GM20000 (cell line): ENCODE measurements around the gene ERCC6L2.

Experiments
- DNase-seq: peaks from one replicate; pipeline ENCODE4 v3.0.0; 2012; ENCODE audit warnings: low spot score
- TF ChIP-seq, protein P1 (sequence below): IDR thresholded peaks from 2 replicates; pipeline ENCODE4 v1.5.1; 2012; ENCODE audit warnings: mild to moderate bottlenecking, control low read depth; ENCODE audit errors: extremely low read depth, missing control alignments

ERCC6L2 gene

DNA sequence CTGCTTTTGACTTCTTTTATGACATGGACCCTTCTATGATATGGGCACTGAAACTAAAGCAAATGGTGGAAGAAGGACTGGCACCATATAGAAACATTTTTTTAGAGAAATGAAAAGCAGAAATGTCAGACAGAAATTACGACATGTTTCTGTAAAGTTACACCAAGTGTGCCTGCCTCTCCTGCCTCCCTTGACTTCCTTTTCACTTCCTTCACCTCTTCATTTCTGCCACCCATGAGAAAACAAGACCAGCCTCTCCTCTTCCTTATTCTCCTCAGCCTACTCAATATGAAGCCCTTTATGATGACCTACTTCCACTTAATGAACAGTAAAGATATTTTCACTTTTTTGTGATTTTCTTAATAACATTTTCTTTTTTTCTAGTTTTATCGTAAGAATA lies 44.5 kb downstream of the ERCC6L2 start:
- TF ChIP-seq, protein P1, sequence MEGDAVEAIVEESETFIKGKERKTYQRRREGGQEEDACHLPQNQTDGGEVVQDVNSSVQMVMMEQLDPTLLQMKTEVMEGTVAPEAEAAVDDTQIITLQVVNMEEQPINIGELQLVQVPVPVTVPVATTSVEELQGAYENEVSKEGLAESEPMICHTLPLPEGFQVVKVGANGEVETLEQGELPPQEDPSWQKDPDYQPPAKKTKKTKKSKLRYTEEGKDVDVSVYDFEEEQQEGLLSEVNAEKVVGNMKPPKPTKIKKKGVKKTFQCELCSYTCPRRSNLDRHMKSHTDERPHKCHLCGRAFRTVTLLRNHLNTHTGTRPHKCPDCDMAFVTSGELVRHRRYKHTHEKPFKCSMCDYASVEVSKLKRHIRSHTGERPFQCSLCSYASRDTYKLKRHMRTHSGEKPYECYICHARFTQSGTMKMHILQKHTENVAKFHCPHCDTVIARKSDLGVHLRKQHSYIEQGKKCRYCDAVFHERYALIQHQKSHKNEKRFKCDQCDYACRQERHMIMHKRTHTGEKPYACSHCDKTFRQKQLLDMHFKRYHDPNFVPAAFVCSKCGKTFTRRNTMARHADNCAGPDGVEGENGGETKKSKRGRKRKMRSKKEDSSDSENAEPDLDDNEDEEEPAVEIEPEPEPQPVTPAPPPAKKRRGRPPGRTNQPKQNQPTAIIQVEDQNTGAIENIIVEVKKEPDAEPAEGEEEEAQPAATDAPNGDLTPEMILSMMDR = no peak
- no peak for DNase-seq

DNA sequence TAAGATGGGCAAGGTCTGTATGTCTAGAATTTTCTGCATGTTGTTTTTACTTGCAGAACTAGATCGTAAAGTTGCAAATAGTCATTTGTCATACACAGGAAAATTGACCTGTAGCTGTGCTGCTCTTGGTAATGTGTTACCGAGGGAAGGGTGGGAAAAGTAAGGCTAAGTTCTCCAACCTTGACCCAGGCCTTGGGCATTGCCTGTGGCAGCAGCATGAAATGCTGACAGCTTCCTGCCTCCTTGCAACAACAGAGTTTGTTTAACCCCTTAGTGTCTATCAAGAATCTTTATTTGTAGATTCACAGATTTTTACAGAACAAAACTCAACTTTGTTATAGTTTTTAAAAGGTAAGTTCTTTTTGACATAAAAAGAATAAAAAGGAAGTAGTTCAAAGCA lies 48.3 kb downstream of the ERCC6L2 start:
- TF ChIP-seq, protein P1 = no peak
- DNase-seq = no peak

DNA sequence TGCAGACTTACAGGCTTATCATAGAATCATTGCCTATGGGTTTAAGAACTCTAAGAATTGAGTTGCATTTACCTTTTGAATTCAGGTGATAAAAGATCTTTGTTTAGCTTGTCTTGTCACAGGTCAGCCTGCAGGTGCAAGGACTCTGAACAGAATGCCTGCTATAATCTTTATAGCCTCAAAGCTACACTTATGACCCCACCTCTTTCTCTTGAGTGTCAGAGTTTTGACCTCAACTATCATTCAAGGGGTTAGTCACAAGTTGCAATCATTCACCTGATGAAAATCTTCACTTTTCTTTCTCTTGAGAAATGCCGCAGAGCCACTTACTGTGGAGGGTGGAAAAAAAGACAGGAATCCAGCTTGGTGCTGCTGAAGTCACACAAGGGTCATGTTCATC lies 49.5 kb downstream of the ERCC6L2 start:
- DNase-seq = no peak
- TF ChIP-seq, protein P1 = no peak

DNA sequence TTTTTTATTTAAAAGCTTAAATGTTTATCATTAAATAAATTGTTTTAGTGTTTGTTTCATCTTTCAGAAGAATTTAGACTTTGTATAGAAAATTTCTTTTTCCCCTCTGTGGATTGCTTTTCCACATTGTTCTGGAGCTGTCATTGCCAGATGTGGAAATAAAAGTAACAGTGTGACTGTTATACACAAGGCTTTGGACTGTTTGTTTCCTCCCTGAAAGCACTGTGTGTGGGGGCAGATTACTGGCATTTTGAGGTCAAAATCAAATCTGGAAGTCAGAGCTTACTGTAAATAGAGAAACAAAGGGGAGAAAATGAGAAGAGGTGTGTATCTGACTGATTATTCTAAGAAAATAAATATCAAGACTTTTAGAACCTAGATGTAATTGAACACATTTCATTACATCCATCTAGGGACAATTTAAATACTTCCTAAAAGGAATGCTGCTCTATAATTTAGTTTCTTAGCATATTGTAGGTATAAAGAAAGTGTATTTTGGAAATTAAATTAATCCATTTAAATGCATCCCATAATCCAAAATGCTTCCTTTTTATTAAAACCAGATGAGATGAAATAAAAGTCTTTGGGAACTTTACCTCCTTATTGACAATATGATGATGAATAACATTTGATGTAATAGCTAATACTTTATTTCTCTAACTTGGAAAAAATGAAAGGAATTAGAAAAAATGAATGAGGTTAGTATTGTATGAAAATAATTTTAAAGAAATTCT lies 51.9 kb downstream of the ERCC6L2 start:
- no peak for DNase-seq

DNA sequence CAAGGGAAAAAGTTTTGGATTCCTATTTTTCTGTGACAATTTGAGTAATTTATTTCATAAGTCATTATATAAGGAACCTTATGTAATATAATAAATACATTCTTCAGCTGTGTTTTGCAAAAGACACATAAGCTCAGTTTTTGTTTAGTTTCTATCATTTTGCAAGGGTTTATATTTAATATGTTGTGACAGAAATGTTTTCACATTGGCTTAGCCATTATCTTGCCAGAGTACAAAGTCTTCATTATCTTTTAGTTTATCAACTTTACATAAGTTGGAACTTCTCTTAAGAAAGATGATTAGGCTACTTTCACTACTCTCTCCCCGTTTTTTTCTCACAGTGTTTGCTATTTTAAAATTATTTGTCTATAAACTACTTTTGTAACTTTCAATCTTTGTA lies 54.8 kb downstream of the ERCC6L2 start:
- TF ChIP-seq, protein P1 = no peak
- no peak for DNase-seq

More for the DNA sequence above, 51.9 kb downstream of the ERCC6L2 start:
- TF ChIP-seq, protein P1 = no peak

DNA sequence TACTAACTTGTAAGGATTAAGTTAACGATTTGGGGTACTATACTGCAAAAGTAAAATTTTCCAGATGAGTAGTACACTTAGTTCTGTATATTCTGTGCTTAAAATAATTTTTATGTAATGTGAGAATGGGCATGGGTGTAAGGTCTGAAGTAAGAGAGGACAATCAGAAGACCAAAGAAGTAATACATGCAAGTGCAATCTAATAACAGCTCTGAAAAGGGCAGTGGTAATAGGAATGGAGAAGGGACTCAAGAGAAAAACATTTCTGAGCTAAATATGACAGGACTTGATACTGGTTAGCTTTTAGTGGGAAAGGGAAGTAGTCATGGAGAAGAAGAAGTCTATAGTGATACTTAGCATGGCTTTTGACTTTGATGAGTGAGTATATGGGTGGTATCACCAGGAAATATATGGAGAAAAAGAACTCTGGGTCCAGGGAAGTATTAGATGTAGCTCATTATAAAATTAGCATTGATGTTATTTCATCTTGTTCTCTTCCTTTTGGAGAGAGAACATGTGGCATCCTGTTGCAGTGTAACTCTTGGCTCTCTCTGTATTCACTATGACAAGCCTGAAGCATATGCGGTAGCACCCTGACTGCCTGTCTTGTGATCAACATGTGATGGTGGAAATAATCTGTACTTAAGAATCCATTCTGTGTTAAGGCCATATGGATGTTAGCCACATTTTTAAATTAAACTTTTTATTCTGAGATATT lies 60.5 kb downstream of the ERCC6L2 start:
- no peak for DNase-seq
- TF ChIP-seq, protein P1 = no peak

DNA sequence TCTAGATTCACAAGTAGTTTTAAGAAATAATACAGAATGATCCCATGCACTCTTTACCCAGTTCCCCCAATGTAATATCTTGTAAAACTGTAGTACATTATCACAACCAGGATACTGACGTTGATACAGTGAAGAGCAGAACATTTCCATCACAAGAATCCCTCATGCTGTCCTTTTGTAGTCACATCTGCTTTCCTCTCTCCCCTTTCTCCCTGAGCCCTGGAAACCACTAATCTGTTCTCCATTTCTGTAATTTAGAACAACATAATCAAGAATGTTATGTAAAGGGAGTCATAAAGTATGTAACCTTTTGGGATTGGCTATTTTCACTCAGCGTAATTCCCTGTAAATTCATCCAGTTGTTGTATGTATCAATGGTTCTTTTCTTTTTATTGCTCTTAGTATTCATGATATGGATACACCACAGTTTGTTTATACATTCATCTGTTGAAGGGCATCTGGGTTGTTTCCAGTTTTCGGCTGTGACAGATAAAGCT lies 61.1 kb downstream of the ERCC6L2 start:
- DNase-seq = no peak
- TF ChIP-seq, protein P1 = no peak
